HG03103 (cell line): ENCODE results near the gene AQP5.
"Not testable (repeated sequence)": the region's sequence is repeated elsewhere in the genome, so short reads cannot be mapped to it uniquely, and the experiment has no call there.

ENCODE experiments used
- ATAC-seq: cut with Tn5 transposase; IDR thresholded peaks from one replicate; pipeline ENCODE4 v1.9.1; 2021; ENCODE audit warnings: low read depth; ENCODE audit not compliant: unreplicated experiment

Gene AQP5

DNA sequence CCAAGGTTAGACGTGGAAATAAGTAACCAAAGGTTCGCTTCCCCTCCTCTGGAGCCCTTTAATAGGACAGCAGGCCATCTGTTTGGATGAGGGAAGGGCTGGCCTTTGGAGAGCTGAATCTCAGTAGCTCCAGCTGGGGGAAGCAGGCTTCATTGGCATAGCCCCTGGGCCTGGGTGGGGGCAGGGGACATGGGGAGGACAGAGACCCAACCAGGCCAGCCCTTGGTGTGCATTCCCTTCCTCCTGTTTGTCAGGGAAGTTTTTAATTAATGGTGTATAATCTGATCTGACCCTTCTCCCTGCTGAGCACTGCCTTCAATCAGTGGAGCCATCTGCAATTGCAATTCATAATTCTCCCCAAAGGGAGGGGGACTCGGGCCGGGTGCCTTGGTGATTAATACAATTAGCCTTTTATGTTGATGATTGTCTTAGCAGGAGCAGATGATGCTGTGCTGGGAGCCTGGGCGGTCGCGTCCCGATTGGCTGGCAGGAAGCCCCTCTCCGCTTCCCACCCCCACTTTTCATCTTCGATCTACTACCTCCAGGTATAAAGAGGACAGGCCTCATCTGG lies 17.4 kb downstream of the AQP5 start:
- no peak for ATAC-seq

DNA sequence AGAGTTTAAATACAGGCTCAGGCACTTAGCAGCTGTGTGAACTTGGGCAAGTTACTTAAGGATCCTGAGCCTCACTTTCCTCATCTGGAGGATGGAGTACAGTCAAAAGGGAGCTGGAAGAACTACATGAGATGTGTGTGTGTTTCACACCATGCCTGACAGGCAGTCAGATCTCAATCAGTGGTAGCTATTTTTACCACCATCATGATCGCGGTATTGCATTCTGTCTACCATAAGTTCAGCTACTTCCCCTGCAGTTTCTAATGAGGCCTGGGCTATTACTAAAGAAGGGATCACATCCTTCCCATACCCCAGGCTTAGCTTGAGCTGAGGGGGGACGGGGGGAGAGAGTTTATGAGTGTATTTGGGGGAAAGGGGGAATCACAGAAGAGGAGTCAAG lies 18.1 kb downstream of the AQP5 start:
- ATAC-seq = no peak

DNA sequence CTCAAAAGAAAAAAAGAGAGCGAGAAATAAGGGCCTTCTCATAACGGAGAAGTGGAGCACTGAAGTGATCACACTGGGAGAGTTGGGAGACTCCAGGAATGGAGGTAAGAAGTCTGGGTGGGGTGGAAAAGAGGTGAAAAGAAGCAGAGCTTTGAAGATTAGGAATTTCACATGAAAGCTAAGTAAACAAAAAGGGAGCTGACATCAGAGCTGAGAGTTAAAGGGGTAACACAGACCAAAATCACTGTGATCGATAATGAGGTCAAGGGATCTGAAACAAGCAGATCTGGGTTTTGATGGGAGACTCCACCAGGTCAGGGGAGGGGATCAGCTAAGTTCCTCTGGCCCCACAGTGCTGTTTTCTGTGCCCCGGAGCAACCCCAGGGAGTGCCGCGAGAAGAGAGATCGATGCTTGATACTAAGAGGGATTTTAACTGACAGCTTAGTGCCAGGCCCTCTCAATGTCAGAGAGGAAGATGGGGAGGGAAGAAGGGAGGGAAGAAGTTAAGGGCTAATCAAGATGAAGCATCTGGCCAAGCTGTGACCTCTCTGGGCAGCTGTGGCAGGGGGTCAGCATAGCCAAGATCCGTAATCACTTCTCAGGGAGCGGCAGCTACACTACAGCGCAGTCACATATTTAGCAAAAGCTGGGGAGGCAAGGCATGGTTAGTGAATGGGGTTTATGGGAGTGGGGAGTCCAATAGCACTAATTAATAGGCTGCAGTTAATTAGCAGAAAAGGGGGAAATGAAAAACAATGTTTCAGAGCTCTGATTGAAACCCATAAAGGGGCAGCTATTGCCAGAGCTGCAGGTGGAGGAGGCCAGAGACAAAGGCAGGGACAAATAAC lies 19.1 kb downstream of the AQP5 start:
- ATAC-seq = no peak

DNA sequence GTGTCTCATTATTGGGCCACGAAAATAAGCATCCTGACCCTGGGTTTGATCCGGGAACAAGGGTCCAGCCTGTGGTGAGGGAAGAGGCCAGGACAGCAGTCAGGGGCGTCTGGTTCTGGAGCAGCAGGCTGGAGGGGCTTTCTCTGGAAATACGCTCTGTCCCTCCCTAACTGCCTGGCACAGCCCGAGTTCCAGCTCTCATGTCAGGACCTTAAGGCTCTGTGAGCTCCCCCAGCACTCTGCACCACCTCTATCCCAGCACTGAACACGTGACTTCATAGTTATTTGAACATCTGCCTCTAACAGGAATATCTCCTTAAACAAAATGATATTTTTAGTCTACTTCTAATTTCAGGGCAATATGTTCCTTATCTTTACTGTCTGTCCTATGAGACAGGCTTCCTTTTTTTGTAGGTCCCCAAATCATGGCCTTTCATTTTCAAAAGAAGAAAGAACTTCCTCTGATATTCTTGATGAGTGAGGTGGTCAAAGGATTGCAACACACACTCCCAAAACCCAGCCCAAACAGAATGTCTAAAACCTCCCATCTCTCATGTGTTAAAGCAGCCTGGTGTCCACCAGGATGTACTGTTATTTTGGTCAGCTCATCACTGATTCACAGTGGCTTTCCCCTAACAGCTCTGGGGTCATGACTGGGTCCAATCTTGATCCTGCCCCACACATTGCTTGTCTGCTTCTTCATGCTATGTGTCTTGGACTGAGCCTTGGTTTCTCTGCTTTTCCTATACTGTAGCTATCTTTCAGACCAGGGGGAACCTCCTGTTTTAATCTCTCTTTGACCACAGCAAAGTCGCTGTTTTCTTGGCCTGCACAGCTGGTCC lies 20.8 kb downstream of the AQP5 start:
- no peak for ATAC-seq

DNA sequence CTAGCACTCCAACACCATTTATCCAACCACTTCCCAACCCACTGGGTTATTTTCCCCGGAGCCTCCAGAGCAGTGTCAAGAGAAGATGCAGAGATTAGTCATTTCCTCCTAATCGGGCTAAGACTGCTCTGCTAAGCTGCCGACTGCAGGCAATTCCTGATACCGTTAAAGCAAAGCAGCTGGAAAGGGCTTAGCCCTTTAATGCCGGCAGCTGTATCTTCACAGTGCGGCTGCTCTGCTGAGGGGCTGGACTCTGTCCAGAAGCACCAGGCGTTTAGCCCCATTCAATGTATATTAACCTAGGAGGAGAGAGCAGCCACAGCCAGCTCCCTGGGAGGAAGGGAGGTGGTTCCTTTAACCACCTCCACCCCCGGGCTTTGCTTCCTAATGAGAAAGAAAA lies 22.2 kb downstream of the AQP5 start:
- ATAC-seq = no peak

DNA sequence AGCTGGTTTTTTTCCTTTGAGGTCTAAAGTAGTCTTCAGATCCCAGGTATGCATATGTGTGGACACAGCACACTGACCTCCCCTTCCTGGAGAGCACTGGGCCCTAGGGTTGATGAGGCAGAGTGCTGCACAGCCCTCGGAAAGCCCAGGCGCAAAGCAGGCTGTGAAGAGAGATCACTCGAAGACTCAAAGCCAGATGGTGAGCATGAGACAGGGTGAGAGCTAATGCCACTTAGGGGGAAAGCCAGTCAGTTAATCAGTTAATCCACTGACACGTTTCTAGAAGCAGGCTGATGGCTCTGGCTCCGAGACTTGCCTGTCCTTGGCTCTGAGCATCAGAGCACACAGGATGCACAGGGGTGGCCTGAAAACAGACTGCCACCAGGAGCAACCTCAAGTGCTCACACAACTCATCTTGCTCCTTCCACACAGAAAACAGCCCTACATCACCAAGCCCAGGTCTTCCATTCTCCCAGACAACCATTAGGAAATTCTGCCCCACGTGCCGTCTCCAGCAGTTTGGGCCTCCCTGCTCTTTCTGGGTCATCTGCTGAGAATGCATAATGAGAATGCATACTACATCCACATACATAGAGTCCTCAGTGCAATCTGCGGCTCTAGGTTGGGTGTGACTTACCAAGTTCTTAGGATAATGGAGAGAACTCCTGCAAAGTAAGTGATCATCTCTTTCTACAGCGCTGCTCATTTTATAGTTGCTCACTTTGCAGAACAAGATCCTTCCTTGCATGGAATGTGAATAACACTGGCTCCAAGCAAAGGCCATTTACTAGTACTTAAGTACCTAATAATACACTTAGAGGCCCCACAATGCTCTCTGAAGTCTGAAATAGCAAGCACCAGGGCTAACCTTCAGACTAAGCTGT lies 23.0 kb downstream of the AQP5 start:
- ATAC-seq = no peak

DNA sequence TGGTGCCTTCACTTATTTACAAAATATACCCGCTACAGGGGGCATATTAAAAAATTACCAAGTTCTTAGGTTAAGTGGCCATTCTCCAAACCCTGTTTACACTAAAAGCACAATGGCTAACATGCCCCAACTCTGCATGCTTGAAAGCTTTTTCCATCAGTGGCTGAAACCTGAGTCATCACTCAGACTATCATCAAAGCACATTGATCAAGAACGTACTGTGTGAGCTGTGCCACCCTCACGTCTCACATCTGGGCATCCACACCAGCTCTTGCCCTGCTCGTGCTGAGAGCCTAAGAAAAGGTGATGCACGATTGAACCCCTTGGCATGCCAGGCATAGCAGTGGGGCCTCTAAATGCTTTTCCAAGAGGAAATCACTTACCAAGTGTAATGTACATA lies 24.3 kb downstream of the AQP5 start:
- ATAC-seq = no peak

DNA sequence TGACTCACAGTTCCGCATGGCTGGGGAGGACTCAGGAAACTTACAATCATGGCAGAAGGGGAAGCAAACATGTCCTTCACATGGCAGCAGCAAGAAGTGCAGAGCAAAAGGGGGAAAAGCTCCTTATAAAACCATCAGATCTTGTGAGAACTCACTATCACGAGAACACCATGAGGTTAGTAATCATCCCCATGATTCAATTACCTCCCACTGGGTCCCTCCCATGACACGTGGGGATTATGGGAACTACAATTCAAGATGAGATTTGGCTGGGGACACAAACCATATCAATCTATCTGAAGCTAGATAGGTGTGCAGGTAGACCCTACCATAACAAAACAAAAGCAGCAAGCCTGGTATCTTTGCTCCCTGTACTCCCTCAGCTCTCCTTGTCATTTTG lies 24.8 kb downstream of the AQP5 start:
- not testable (repeated sequence) for ATAC-seq

DNA sequence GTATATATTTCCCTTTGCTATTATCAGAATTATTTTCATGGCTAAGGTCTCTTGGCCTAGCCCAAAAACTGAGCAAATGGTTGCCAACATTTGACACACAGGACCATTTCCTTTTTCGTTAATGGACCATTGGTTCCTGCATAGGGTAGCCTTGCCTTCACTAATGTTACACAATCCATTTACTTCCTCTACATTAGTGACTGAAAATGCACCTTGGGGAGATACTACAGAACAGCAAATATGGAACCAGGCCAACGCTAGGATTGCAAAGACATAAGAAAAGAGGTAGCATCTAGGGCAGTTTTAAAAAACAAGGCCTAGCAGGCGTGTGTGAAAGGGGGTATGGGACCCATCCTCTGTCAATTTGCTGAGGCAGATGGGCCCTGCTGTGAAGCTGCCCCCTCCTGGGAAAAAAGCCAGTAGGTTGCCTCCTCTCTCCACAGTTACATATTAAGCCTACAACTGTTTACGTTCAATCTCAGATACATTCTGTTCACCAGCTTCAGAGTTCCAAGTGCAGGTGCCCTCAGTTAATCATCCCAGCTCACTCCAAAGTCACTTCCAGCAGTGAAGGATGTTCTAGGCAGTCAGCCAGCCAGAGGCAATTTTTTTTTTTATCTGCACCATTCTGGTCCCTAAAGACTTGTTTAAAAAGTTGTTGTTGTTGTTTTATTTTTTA lies 26.1 kb downstream of the AQP5 start:
- ATAC-seq = no peak

DNA sequence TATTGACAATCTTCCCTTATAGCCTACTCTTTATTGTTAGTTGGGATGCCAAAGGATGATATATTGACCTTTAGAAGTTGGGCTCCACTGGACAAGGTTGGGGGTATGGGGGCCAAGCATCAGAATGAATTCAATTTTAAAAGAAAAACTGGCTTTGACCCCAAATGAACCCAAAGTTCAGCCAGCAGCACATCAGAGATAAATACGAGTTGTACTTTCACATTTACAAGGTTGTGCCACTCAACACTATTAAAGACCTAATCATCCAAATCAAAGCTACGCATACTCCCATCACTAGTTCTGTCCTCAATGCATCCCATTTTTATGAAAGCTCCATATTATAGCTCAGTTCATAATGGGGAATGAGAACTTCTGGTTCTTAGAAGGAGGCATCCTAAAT lies 27.7 kb downstream of the AQP5 start:
- not testable (repeated sequence) for ATAC-seq

DNA sequence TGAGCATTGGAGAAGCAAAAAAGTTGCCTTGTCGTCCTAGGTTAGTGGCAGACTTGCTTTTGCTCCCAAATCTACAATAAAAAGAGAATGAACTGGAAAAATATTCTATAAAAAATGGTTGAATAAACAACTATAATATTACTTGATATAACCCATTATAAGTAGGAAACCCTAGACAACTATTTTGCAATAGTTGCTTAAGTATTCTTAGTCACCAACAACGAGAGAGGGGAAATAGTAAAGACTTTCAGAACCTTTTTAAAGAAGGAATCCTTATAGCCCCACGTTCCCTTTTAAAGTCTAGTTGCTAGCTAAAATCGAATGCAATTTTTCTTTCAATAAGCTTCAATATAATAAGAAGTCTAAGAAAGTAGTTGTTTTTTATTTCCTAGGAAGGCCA lies 28.6 kb downstream of the AQP5 start:
- no peak for ATAC-seq

DNA sequence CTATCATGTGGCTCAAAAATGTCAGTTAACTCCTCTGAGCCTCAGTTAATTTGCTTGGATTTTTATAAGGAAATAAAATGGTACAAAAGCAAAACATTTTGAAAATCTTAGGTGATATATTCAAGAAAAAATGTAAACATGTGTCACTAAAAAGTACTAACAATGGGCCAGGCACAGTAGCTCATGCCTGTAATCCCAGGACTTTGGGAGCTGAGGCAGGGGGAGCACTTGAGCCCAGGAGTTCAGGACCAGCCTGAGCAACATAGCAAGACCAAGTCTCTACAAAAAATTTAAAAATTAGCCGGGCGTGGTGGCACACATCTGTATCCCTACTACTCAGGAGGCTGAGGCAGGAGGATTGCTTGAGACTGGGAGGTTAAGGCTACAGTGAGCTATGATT lies 36.8 kb downstream of the AQP5 start:
- ATAC-seq = no peak

DNA sequence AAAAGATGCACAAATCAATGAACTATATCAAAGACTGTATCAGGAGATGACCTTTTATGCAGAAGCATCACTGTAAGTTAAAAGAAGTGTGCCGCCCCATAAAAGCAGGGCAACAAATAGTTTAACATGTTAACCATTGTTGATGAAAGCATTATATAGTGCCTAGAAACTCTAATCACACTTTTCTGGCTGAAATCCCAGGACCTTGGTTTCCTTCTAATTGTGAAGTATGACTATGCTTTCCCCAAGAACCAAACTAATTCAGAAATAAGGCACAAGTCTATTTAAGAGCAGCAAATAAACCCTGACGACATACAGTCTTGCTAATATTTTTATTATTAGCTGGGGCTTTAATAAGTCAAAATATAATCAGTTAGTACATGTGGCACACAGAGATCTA lies 41.9 kb downstream of the AQP5 start:
- no peak for ATAC-seq

DNA sequence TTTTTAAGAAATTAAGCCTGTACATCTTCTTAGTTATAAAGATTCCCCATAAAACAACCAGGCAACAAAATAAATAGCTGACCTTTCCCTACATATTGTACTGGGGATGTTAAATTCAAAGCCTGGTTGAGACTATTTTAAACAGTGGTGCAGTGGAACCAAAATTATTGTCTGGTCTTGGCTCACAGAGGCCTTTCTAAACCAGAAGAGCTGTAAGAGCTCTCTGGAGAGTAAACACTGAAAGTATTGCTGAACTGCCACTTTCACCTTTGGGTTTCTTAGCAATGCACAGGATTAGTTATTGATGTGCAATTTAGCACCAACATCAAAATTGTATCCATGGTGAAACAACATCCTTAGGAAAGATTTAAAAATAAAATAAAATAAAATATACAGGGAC lies 43.0 kb downstream of the AQP5 start:
- ATAC-seq = no peak

DNA sequence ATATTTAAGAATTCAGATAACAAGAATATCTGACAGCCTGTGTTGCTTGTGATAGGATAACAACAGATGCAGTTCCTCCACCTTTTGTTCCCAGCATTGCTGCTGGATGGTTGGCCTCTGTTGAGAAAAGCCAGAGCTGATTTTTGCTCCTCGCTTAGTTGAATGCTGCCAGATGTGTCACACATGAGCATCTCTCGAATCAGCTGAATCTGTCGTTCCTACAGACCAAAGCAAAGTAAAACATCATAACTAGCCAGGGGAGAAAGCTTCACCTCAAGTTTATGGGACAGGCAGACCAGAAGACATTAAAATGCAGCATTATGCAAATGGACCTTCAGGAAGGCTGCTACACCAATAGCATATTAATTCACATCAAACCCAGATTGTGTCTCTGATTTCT lies 43.5 kb downstream of the AQP5 start:
- ATAC-seq = no peak

DNA sequence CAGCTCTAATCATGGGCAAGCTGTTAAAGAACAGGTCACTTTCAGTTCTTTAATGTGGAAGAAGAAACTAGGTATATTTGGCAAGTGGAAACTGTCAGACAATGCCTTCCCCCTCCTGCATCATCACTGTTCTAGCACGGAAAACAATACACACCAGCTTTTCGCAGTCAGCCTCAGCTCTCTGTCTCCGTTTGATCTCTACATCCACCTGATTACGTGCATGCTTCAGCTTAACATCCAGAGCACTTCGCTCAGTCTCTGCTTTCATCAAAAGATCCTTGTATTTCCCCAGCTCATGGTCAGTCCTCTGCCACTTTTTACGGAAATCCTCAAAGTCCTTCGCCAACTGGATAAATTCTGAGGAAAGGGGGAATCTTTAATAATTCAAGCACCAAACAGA lies 44.6 kb downstream of the AQP5 start:
- ATAC-seq = no peak

DNA sequence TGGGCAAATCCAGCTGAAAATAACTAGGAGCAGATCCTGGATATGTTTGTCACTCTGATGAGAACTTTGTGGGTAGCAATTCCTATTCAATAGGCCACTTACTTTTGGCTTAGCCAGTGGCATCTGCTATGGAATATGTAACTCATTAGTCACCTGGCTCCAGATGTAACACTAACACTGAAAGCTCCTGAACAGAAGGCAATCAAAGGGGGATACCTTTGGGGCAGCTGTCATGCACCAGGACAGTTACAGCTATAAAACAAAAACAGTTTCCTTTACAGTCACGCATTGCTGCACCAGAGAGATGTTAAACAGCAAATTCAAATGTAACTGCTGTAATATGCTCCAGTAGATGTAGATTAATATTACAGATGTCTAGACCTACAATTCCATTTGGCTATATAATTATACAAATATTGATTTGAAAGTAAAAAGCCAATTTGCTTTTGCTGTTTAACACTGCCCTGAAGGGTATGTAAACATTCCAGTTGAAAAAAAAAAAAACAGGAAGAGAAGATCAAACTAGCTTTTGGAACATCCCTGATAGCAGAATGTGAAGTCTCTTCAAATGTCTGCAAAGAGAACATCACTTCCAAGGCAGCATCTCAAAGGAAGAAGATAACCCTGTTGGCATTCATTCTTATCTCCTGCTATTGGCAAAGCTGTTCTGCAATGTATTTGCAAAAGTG lies 45.2 kb downstream of the AQP5 start:
- no peak for ATAC-seq

DNA sequence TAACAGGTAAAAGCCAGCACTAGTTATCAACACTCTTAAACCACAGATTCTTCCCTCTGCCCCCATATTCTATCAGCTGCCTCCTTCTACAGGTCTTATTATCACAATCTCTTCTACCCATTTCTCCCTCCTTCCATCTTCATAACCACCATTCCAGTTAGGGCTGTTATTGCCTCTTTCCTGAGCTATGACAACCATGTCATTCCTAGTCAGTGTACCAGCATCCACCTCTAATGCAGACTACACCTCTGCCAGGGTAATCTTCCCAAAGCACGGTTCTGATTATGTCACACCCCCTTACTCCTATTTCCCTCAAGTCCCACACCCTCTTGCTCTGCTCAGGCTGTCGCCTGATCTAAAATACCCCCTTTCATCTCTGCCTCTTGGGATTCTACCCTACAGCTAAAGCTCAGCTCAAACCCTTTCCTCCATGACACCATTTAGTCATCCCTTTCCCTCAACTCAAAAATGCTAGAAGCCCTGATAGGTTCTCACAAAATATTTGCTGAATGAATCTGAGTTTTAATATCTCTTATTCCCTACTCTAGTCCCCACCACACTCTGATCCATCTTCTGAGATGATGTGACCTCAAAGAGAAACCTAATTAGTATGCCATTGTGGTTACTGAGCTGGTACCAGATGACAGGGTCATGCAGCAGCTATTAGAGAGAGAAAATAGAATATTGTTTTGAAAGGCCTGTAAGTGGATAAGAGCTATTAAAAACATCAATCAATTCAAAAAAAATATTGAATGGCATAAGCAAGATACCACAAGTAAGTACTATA lies 51.9 kb downstream of the AQP5 start:
- ATAC-seq = no peak

DNA sequence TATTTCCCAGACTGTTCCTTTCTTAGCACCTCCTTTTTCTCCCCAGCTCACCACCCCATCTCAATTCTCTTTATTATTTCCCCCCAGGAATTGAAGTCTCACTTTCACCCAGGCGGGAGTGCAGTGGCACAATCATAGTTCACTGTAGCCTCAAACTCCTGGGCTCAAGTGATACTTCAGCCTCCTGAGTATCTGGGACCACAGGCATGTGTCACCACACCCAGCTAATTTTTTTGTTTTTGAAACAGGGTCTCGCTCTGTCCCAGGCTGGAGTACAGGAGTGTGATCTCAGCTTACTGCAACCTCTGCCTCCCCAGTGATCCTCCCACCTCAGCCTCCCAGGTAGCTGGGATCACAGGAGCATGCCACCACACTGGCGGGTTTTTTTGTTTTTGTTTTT lies 52.7 kb downstream of the AQP5 start:
- no peak for ATAC-seq
